Measurements from ENCODE around the gene SEC23IP. TPM values are rescaled to one million over a fixed set of nuclear protein-coding genes. Genes with fewer than 3 reads are reported as not detected.

Gene SEC23IP
- total and polyA plus RNA-seq, 2 donors (not counting 1 experiment from before 2014, with no cell fraction given): 10.5 to 69.7 TPM

GRCh38 chr10:119872860-119873681, 19.5 kb upstream of the SEC23IP start:
- POLR2A ChIA-PET: interaction anchor here (0.7 to 2.4 kb wide), 6 partner anchors 10 to 276 kb away, joined by 4 to 11 read pairs (median 6); partner anchors contain the start of genes BAG3, SEC23IP and TIAL1
- no peaks in the 10 kb centered on the region for H3K9me3 Mint-ChIP-seq (ENCODE audit: insufficient read depth)
- intact Hi-C loops (cut with micrococcal nuclease): loop anchor here (1.0 to 5.0 kb wide), 9 partner anchors 19 to 979 kb away; partner anchors contain the start of genes GRK5, INPP5F, PRDX3 and SEC23IP
- peak overlapping the region; percentile 91 for H3K4me3 Mint-ChIP-seq
- peak overlapping the region; percentile 86 for H3K27ac Mint-ChIP-seq
- CTCF ChIA-PET: interaction anchor here (0.7 to 5.6 kb wide), 13 partner anchors 9 to 383 kb away, joined by 3 to 55 read pairs (median 3); partner anchors contain the start of gene SEC23IP
- Histone ChIP-seq H4K20me1 (ENCODE audit: control insufficient read depth, insufficient read depth, low read length, poor library complexity, severe bottlenecking) (peaks cover 29% of the 10 kb centered on the region), H3K4me3 (ENCODE audit: control extremely low read depth in 1 of 5, extremely low read depth in 1 of 5, insufficient read depth in 1 of 5, low read depth in 2 of 5, low read length in 4 of 5) (peak overlapping the region; percentile 71 to 90 (median 89)), H3K79me2 (ENCODE audit: control insufficient read depth, insufficient read depth, low read length) (peaks cover 42% of the 10 kb centered on the region), H2AFZ (ENCODE audit: insufficient read depth, low read depth, low read length, poor library complexity, severe bottlenecking) (peak overlapping the region; percentile 89), H3K9ac (ENCODE audit: low read length) (peak overlapping the region; percentile 83), H3K27ac (ENCODE audit: low read length in 2 of 2) (peak overlapping the region; percentile 83), H3K9me3 (ENCODE audit: control extremely low read depth in 1 of 3, control insufficient read depth in 2 of 3, insufficient read depth in 1 of 3, low read length in 2 of 3) (no peaks in the 10 kb centered on the region), H3K36me3 (replicated peaks in 1 of 2; ENCODE audit: control extremely low read depth in 1 of 2, control insufficient read depth in 1 of 2, extremely low read depth in 1 of 2, insufficient read depth in 2 of 2, low read length in 1 of 2) (no peaks in the 10 kb centered on the region), H3K4me2 (replicated peaks; ENCODE audit: low read depth, low read length, poor library complexity, severe bottlenecking) (peak overlapping the region; percentile 88), H3K27me3 (replicated peaks in 1 of 4; ENCODE audit: control extremely low read depth in 1 of 4, control insufficient read depth in 3 of 4, insufficient read depth in 4 of 4, low read length in 3 of 4) (no peaks in the 10 kb centered on the region), H3K4me1 (ENCODE audit: control insufficient read depth in 2 of 2, insufficient read depth in 2 of 2, low read length in 2 of 2) (peaks cover 22 to 23% of the 10 kb centered on the region in 2 donors)
- peaks cover 33% of the 10 kb centered on the region for H3K4me1 Mint-ChIP-seq
- DNase-seq (peak; percentile 96), ATAC-seq (ENCODE audit: low read depth) (peak; percentile 92)
- H3K27me3 Mint-ChIP-seq: no peaks in the 10 kb centered on the region
- TF ChIP-seq, protein P1, sequence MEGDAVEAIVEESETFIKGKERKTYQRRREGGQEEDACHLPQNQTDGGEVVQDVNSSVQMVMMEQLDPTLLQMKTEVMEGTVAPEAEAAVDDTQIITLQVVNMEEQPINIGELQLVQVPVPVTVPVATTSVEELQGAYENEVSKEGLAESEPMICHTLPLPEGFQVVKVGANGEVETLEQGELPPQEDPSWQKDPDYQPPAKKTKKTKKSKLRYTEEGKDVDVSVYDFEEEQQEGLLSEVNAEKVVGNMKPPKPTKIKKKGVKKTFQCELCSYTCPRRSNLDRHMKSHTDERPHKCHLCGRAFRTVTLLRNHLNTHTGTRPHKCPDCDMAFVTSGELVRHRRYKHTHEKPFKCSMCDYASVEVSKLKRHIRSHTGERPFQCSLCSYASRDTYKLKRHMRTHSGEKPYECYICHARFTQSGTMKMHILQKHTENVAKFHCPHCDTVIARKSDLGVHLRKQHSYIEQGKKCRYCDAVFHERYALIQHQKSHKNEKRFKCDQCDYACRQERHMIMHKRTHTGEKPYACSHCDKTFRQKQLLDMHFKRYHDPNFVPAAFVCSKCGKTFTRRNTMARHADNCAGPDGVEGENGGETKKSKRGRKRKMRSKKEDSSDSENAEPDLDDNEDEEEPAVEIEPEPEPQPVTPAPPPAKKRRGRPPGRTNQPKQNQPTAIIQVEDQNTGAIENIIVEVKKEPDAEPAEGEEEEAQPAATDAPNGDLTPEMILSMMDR (IDR thresholded peaks at IDR 0.05): no peak
- no peak for TF ChIP-seq EZH2 (IDR thresholded peaks at IDR 0.05; ENCODE audit: borderline replicate concordance, insufficient read depth, low read depth, low read length, poor library complexity, severe bottlenecking)
- WGBS (ENCODE audit: insufficient coverage): under 1% methylated on average over 74 of the region's 75 CpGs

GRCh38 chr10:119878524-119878923, 14.0 kb upstream of the SEC23IP start:
- Histone ChIP-seq H3K27me3 (replicated peaks in 1 of 4; ENCODE audit: control extremely low read depth in 1 of 4, control insufficient read depth in 3 of 4, insufficient read depth in 4 of 4, low read length in 3 of 4) (no peaks in the 10 kb centered on the region), H2AFZ (ENCODE audit: insufficient read depth, low read depth, low read length, poor library complexity, severe bottlenecking) (no peak overlapping the region), H3K79me2 (ENCODE audit: control insufficient read depth, insufficient read depth, low read length) (no peaks in the 10 kb centered on the region), H4K20me1 (ENCODE audit: control insufficient read depth, insufficient read depth, low read length, poor library complexity, severe bottlenecking) (no peaks in the 10 kb centered on the region), H3K9ac (ENCODE audit: low read length) (no peak overlapping the region), H3K27ac (ENCODE audit: low read length in 2 of 2) (no peak overlapping the region), H3K4me2 (replicated peaks; ENCODE audit: low read depth, low read length, poor library complexity, severe bottlenecking) (no peak overlapping the region), H3K4me3 (ENCODE audit: control extremely low read depth in 1 of 5, extremely low read depth in 1 of 5, insufficient read depth in 1 of 5, low read depth in 2 of 5, low read length in 4 of 5) (no peak overlapping the region), H3K9me3 (ENCODE audit: control extremely low read depth in 1 of 3, control insufficient read depth in 2 of 3, insufficient read depth in 1 of 3, low read length in 2 of 3) (no peaks in the 10 kb centered on the region), H3K4me1 (ENCODE audit: control insufficient read depth in 2 of 2, insufficient read depth in 2 of 2, low read length in 2 of 2) (peaks cover 6 to 7% of the 10 kb centered on the region in 2 donors), H3K36me3 (replicated peaks in 1 of 2; ENCODE audit: control extremely low read depth in 1 of 2, control insufficient read depth in 1 of 2, extremely low read depth in 1 of 2, insufficient read depth in 2 of 2, low read length in 1 of 2) (no peaks in the 10 kb centered on the region)
- Mint-ChIP-seq H3K4me1 (peaks cover 5% of the 10 kb centered on the region), H3K9me3 (ENCODE audit: insufficient read depth) (no peaks in the 10 kb centered on the region), H3K27ac (no peak overlapping the region), H3K4me3 (no peak overlapping the region), H3K27me3 (no peaks in the 10 kb centered on the region)
- 100% methylated on average over 1 of the region's 2 CpGs for WGBS (ENCODE audit: insufficient coverage)
- POLR2A ChIA-PET: no interaction called here
- ATAC-seq (ENCODE audit: low read depth): no peak
- no peak for TF ChIP-seq EZH2 (IDR thresholded peaks at IDR 0.05; ENCODE audit: borderline replicate concordance, insufficient read depth, low read depth, low read length, poor library complexity, severe bottlenecking)
- TF ChIP-seq, protein P1 (IDR thresholded peaks at IDR 0.05): no peak
- CTCF ChIA-PET: no interaction called here
- no peak for DNase-seq
- intact Hi-C loops (cut with micrococcal nuclease): no loop called here

All from B cell (primary cell).